ENCODE measurements around the gene HNF4A.

- TF ChIP-seq CTCF (IDR thresholded peaks at IDR 0.05), result no peak
- TF ChIP-seq POLR2A (IDR thresholded peaks at IDR 0.05), result no peak
- no peak for TF ChIP-seq EP300 (IDR thresholded peaks at IDR 0.05)
Measured at GRCh38 chr20:44432618-44433577, 77.4 kb downstream of the HNF4A start.

All from ovary (tissue), 3 donors.